Activated CD4-positive, alpha-beta T cell treated with anti-CD3 and anti-CD28 coated beads for 36 hours (primary cell): Measurements from ENCODE around the gene PPT1. TPM values are rescaled to one million over a fixed set of nuclear protein-coding genes. Genes with fewer than 3 reads are reported as not detected.
"Not testable (repeated sequence)": the region's sequence is repeated elsewhere in the genome, so short reads cannot be mapped to it uniquely, and the experiment has no call there.

Experiments used
- ATAC-seq: fragments of 200-7000 bp; cut with Tn5 transposase; one replicate; pipeline ENCODE4 v1.10.0; 2021; ENCODE audit warnings: mild to moderate bottlenecking, moderate library complexity
- CTCF ChIA-PET: fragments of 350-600 bp; sonication (Branson Sonifier 250); formaldehyde crosslinking; loops from one replicate; lab custom pipeline; 2021; ENCODE audit warnings: antibody characterized with exemption; lab: Charles Lee
- POLR2A ChIA-PET: fragments of 350-600 bp; sonication (Branson Sonifier 250); formaldehyde crosslinking; loops from one replicate; lab custom pipeline; 2021; ENCODE audit warnings: antibody characterized with exemption, inconsistent platforms; lab: Charles Lee
- DNase-seq: peaks from one replicate; pipeline ENCODE4 v3.0.0-alpha.2; 2020
- H3K27ac Mint-ChIP-seq: one replicate; pipeline ENCODE4 v1.8.0; 2021; ENCODE audit warnings: mixed read lengths
- H3K27me3 Mint-ChIP-seq: one replicate; pipeline ENCODE4 v1.8.0; 2021; ENCODE audit warnings: mixed read lengths
- H3K36me3 Mint-ChIP-seq: one replicate; pipeline ENCODE4 v1.8.0; 2021; ENCODE audit warnings: low read depth, mixed read lengths
- H3K4me1 Mint-ChIP-seq: one replicate; pipeline ENCODE4 v1.8.0; 2021; ENCODE audit warnings: mixed read lengths
- H3K4me3 Mint-ChIP-seq: one replicate; pipeline ENCODE4 v1.8.0; 2021; ENCODE audit warnings: mild to moderate bottlenecking, moderate library complexity, mixed read lengths
- H3K9me3 Mint-ChIP-seq: one replicate; pipeline ENCODE4 v1.8.0; 2021; ENCODE audit warnings: low read depth, mixed read lengths
- intact Hi-C, 2 experiments: fragments of 100-400 bp; cut with DNase I in 1 of 2; cut with micrococcal nuclease in 1 of 2; formaldehyde crosslinking; loops; one replicate each; pipeline versions ENCODE4 v1.14.2 to v1.15.1; 2022 to 2024; cut with DNase I, micrococcal nuclease
- total RNA-seq, 2 experiments: library from RNA; stranded (reverse); gene quantifications; one replicate each; pipeline ENCODE4 v1.2.3, GENCODE V29; 2021

Gene PPT1
- total RNA-seq, 2 experiments from 2014 or later: 75.4 to 77.4 TPM

DNA sequence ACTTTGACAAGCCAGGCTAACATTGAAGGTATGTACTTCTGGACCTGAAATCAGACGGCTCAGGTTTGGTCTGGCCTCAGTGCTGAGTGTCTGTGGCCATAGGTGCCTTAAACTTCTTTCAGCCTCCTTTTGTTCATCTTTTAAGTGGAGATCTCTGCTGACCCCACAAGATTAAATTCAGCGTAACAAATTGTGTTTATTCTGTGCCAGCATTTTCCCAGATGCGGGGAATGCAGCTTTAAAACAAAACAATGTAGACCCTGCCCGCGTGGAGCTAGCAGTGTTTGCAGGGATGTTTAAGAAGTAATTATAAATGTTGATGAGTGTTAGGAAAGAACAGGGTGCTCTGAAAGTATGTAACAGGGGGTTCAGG, 55.6 kb downstream of the PPT1 start:
- peaks cover 46% of the 10 kb centered on the region for H3K36me3 Mint-ChIP-seq

DNA sequence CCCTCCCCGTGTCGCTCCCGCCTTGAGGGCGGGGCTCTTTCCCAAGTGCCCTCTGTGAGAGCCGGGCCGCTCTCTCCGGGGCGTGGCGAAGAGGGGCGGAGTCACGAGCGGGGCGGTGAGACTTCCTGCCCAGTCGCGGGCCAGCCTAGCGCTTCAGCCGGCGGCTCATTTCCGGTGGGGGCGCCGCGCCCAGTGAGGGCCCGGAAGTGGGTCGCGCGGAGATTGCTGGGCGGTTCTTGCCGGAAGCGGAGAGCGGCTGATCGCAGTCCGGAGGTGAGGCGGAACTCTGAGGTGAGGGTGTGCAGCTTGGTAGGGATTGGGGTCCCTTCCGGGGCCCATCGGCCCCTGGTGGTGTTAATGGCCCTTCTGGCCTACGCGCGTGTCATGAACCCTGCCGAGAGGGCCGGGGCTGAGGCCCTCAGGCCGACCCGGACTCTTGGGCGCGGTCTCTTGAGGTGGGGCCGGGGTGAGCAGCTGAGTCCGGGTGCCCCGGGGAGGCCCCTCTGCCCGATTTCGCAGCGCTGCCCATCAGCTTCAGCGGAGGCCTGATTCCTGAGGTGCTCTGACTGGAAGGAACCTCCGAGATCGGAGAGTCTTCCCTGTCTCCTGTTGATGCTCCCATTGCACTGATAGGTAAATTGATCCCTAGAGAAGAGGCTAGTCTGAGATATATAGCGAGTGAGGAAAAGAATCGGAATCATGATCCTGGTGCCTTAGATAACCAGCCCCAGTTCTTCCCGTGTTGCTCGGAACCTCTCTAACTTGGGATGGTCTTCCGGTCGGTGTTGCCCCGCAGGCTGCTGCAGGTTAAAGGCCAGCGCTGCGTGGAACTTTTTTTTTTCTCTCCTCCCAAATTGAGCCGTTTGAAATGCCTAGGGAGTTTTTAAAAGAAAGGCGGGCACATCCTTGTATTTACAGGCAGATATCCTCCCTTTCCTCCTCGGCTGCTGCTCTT, 56.3 kb downstream of the PPT1 start, which contains the start of gene CAP1:
CAP1 (plus strand) TSS at position 219 of the 955 bp plus-strand sequence. CDS start 18,618 bp downstream, outside the sequence.
- Mint-ChIP-seq H3K9me3 (no peaks in the 10 kb centered on the region), H3K36me3 (peaks cover 40% of the 10 kb centered on the region), H3K27me3 (no peaks in the 10 kb centered on the region), H3K4me3 (peak within 1 kb of the TSS; percentile 99), H3K4me1 (peaks cover 58% of the 10 kb centered on the region), H3K27ac (peak within 1 kb of the TSS; percentile 99)
- intact Hi-C loops: loop anchor here (1.0 to 10.0 kb wide), 13 partner anchors 19 to 822 kb away; partner anchors contain the start of genes NFYC (in 2 of the 2), ZMPSTE24 (in 2 of the 2), CITED4 (in 1 of the 2) and MFSD2A (in 1 of the 2)
- POLR2A ChIA-PET: interaction anchor here (0.6 kb wide), 2 partner anchors 345 to 401 kb away, joined by 3 read pairs; partner anchors contain the start of gene HEYL
- DNase-seq: peak; percentile 100
- CTCF ChIA-PET: interaction anchor here (0.6 to 1.8 kb wide), 4 partner anchors 10 to 229 kb away, joined by 3 to 5 read pairs (median 4); no protein-coding TSS in a partner anchor
- peak; percentile 93 for ATAC-seq

More for the DNA sequence above, 55.6 kb downstream of the PPT1 start:
- peak overlapping the region; percentile 99 for H3K4me3 Mint-ChIP-seq
- H3K4me1 Mint-ChIP-seq: peaks cover 65% of the 10 kb centered on the region
- ChIA-PET POLR2A (interaction anchor here (0.6 to 0.8 kb wide), 2 partner anchors 9 to 345 kb away, joined by 3 read pairs; no protein-coding TSS in a partner anchor), CTCF (no interaction called here)
- intact Hi-C loops: loop anchor here (2.0 to 10.0 kb wide), 7 partner anchors 55 to 651 kb away; partner anchors contain the start of genes NFYC (in 2 of the 2), PABPC4 (in 1 of the 2), PPT1 (in 1 of the 2) and SMAP2 (in 1 of the 2)
- no peaks in the 10 kb centered on the region for H3K9me3 Mint-ChIP-seq
- DNase-seq (no peak), ATAC-seq (no peak)
- no peaks in the 10 kb centered on the region for H3K27me3 Mint-ChIP-seq
- H3K27ac Mint-ChIP-seq: peak overlapping the region; percentile 99

DNA sequence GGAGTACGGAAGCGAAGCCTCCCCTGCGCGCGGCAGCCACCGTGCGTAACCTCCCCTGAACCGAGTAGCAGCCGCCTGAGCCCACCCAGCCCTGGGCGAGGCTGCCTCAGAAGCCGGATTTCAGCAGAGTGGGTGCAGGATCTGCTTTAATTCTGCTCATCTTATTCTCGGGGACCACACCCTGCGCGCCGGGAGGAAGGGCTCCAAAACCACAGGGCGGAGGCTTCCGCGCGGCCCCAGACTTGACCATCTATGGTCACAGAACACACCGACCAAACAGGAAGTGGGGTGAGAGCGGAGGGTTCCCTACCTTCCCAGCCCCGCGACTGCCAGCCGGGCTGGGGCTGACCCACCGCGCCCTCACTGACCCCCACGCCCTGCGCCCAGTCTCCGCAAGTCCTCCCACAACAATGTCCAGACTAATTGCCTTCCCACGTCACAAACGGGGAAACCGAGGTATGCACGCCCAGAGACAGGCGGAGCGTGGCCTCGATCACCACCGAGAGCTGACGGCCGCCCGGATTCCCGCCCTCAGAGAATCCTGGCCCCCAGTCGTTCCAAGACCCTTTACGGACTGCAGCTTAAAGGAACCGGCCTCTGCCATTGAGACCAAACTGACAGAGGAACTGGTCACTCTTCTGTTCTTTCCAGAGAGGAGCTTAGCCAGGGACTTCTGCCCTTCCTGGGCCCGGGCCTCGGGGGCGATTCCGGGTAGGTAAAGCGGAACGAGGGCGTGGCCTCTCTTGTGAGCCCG, 57.1 kb downstream of the PPT1 start:
- Mint-ChIP-seq H3K4me1 (peaks cover 54% of the 10 kb centered on the region), H3K27ac (peak overlapping the region; percentile 99), H3K4me3 (peak overlapping the region; percentile 99), H3K27me3 (no peaks in the 10 kb centered on the region), H3K9me3 (no peaks in the 10 kb centered on the region), H3K36me3 (peaks cover 32% of the 10 kb centered on the region)
- POLR2A ChIA-PET: interaction anchor here (0.6 to 0.9 kb wide), 3 partner anchors 10 to 401 kb away, joined by 3 to 7 read pairs (median 6); partner anchors contain the start of gene HEYL
- intact Hi-C loops: loop anchor here (1.0 to 10.0 kb wide), 13 partner anchors 19 to 822 kb away; partner anchors contain the start of genes NFYC (in 2 of the 2), ZMPSTE24 (in 2 of the 2), CITED4 (in 1 of the 2) and MFSD2A (in 1 of the 2)
- ATAC-seq (peak; percentile 44), DNase-seq (peak; percentile 81)
- CTCF ChIA-PET: interaction anchor here (0.5 to 1.8 kb wide), 7 partner anchors 9 to 742 kb away, joined by 3 to 6 read pairs (median 4); no protein-coding TSS in a partner anchor

DNA sequence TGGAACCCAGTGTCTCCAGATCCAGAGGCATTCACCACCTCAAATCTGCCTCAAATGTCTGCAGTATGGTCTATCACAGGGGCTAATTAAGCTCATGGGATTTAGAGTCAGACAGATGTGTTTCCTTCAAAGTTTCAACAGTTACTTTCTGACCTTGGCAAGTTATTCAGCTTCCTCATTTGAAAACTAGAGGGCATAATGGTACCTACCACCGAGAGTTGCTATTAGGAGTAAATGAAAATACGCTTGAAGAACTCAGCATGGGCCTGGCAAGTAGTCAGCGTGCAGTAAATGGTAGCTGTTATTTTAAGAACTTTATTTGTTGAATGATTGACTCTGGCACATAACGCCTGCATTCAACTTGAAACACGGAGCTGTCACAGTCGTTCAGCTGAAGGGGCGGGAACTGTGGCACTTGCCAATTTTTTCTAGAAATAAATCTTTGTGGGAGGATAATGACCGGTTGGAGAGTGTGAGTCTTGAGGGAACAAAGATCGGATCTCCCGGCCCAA, 57.8 kb downstream of the PPT1 start:
- intact Hi-C loops: no loop called here
- ChIA-PET CTCF (interaction anchor here (0.5 to 1.8 kb wide), 5 partner anchors 8 to 743 kb away, joined by 3 to 6 read pairs (median 4); no protein-coding TSS in a partner anchor), POLR2A (interaction anchor here (0.8 to 0.9 kb wide), 2 partner anchors 10 to 18 kb away, joined by 6 to 7 read pairs; no protein-coding TSS in a partner anchor)
- DNase-seq (no peak), ATAC-seq (peak; percentile 0)
- H3K9me3 Mint-ChIP-seq: no peaks in the 10 kb centered on the region
- H3K4me1 Mint-ChIP-seq: peaks cover 55% of the 10 kb centered on the region
- H3K4me3 Mint-ChIP-seq: peak overlapping the region; percentile 99
- no peaks in the 10 kb centered on the region for H3K27me3 Mint-ChIP-seq
- H3K36me3 Mint-ChIP-seq: peaks cover 30% of the 10 kb centered on the region
- H3K27ac Mint-ChIP-seq: peak overlapping the region; percentile 99

DNA sequence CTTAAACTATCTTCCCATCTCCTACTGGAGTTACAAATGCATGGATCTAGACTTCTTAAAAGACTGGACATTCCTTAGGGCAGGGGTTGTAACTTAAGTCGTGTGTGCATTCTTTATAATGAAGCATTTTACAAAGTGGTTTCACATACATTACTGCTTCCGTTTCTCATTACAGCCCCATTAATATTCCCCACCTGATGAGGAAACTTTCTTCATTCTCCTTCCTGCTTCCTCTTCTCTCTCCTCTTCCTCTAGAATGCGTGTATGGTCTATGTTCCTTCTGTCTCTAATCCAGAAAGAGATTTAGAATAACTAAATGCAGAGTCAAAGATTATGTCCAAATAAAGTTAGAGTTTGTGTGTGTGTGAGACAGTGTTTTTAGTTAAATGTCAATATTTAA, 58.4 kb downstream of the PPT1 start:
- CTCF ChIA-PET: interaction anchor here (0.8 kb wide), 1 partner anchor 11 kb away, joined by 3 read pairs; no protein-coding TSS in a partner anchor
- peak overlapping the region; percentile 99 for H3K4me3 Mint-ChIP-seq
- H3K9me3 Mint-ChIP-seq: no peaks in the 10 kb centered on the region
- H3K36me3 Mint-ChIP-seq: peaks cover 24% of the 10 kb centered on the region
- peaks cover 54% of the 10 kb centered on the region for H3K4me1 Mint-ChIP-seq
- H3K27ac Mint-ChIP-seq: peak overlapping the region; percentile 99
- ATAC-seq: no peak
- POLR2A ChIA-PET: interaction anchor here (0.9 to 1.2 kb wide), 2 partner anchors 9 to 80 kb away, joined by 3 to 7 read pairs; no protein-coding TSS in a partner anchor
- no peaks in the 10 kb centered on the region for H3K27me3 Mint-ChIP-seq
- DNase-seq: no peak
- intact Hi-C loops: no loop called here

DNA sequence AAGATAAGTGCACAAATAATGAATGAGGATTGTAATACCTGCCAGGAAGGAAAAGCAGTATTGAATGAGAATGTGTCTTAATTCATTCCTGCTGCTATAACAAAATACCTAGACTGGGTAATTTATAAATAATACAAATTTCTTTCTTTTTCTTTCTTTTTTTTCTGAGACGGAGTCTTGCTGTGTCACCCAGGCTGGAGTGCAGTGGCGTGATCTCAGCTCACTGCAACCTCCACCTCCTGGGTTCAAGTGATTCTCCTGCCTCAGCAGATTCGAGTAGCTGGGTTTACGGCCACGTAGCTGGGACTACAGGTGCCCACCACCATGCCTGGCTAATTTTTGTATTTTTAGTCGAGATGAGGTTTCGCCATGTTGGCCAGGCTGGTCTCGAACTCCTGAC, 59.8 kb downstream of the PPT1 start:
- H3K4me3 Mint-ChIP-seq, H3K27me3 Mint-ChIP-seq, CTCF ChIA-PET, H3K9me3 Mint-ChIP-seq, intact Hi-C loops, H3K27ac Mint-ChIP-seq, DNase-seq, POLR2A ChIA-PET, ATAC-seq: not testable (repeated sequence)
- Mint-ChIP-seq H3K4me1 (peaks cover 44% of the 10 kb centered on the region), H3K36me3 (peaks cover 15% of the 10 kb centered on the region)

DNA sequence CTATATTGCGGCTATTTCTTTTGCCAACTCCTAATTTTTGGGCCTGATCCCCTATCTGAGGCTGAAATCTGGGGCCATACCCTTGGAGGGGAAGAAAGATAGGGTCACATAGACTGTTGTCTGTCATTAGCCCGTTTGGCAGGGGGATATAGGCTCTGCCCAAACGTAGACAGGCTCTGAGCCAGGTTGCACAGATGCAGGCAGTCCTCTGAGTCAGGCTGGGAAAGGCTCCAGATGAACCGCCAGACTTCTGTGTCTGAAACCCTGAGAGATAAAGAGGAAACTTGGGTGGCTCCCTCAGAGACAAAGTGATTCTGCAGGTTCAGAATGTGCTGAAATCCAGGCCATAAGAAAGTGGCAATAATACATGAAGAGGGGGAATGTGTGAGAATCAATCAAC, 60.5 kb downstream of the PPT1 start:
- DNase-seq (no peak), ATAC-seq (no peak)
- intact Hi-C loops: no loop called here
- POLR2A ChIA-PET: no interaction called here
- Mint-ChIP-seq H3K36me3 (peaks cover 10% of the 10 kb centered on the region), H3K9me3 (no peaks in the 10 kb centered on the region), H3K27ac (no peak overlapping the region), H3K4me3 (no peak overlapping the region), H3K4me1 (peaks cover 40% of the 10 kb centered on the region), H3K27me3 (no peaks in the 10 kb centered on the region)
- CTCF ChIA-PET: no interaction called here

DNA sequence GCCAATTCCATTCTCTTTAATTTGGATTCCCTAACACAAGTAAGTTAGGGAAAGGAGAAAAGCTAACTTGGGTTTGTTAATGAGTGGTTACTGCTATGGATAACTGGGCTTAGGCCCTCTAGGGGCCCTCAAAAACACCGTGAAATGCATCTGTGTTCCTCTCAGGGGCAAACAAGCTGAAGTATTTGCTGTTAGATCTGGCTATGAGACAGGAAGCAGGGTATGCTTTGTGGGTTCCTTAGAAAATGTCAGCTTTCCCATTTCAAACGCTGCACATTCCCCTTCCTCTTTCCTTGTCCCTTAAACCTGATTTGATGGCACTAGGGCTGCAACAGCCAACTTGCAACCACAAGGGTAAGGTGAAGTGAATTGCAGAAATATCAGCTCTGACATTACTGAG, 62.2 kb downstream of the PPT1 start:
- Mint-ChIP-seq H3K27ac (peak overlapping the region; percentile 71), H3K4me3 (no peak overlapping the region), H3K4me1 (peaks cover 42% of the 10 kb centered on the region), H3K36me3 (peaks cover 4% of the 10 kb centered on the region), H3K9me3 (no peaks in the 10 kb centered on the region), H3K27me3 (no peaks in the 10 kb centered on the region)
- intact Hi-C loops: no loop called here
- ChIA-PET POLR2A (interaction anchor here (0.6 kb wide), 1 partner anchor 199 kb away, joined by 3 read pairs; no protein-coding TSS in a partner anchor), CTCF (interaction anchor here (0.6 to 1.2 kb wide), 11 partner anchors 9 to 215 kb away, joined by 3 to 4 read pairs (median 3); no protein-coding TSS in a partner anchor)
- no peak for ATAC-seq
- DNase-seq: no peak

DNA sequence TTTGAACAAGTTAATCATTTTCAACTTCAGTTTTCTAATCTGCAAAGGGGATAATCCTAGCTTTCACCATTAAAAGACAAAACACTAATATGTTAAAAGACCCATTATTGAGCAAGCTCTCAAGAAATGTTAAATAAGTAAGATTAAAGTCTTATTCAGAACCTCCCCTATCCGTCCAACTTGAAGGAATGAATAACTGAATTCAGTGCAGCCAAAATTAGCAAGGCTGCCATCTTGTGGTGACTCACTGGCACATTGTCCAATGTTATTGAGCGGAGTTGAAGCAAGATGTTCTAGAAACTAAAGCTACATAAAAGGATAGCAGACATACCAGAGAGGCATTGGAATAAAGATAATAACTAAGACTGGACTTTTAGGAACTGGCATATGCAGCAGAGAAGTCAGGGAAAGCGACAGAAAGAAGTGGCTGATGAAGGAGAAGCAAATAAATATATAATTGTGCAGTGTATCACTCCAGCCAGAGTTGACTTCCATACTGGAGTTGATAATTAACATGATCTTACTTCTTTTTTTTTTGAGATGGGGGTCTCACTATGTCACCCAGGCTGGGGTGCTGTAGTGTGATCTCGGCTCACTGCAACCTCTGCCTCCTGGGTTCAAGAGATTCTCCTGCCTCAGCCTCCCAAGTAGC, 64.7 kb downstream of the PPT1 start:
- POLR2A ChIA-PET: no interaction called here
- ATAC-seq: peak; percentile 66
- DNase-seq: peak; percentile 65
- Mint-ChIP-seq H3K9me3 (no peaks in the 10 kb centered on the region), H3K4me3 (no peak overlapping the region), H3K27ac (no peak overlapping the region), H3K4me1 (peaks cover 33% of the 10 kb centered on the region), H3K27me3 (no peaks in the 10 kb centered on the region), H3K36me3 (no peaks in the 10 kb centered on the region)
- intact Hi-C loops: loop anchor here in 1 of 2 experiments (1.0 kb wide), 2 partner anchors 113 to 216 kb away; no protein-coding TSS in a partner anchor
- CTCF ChIA-PET: interaction anchor here (0.6 to 3.1 kb wide), 17 partner anchors 7 to 374 kb away, joined by 3 to 27 read pairs (median 4); partner anchors contain the start of genes CAP1 and MYCL
